ENCODE results near the gene MNX1.

DNA sequence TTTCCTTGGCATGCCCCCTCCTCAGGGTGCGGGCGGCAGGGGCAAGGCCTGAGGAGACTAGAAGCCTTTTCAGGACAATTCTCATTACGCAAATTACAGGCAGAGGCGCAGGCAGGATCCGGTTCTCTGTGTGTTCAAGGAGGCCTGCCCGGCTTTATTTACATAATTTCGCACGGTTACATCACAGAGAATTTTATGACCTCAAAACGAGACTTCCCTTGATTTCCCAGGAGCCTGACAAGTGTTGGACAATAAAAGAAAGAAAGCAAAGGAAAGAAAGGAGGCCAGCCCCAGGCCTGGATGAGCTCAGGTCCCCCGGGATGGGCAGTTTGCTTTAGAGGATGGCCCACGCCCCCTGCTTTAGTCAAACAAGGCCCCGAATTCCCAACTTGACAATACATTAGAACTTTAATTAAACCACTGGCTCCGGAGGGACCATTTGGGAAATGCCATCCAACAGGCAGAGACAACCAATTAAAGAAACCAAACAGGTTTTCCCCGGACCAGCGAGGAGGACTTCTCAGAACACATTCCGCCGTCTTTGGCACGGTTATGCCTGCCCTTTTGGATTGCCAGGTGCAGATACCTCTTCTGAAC is 2.9 kb downstream of the MNX1 start:
- TF ChIP-seq GABPA (IDR thresholded peaks at IDR 0.05; ENCODE audit: low read depth) (no peak), EGR1 (IDR thresholded peaks at IDR 0.05; ENCODE audit: borderline replicate concordance in 1 of 2, low read depth in 2 of 2, low read length in 2 of 2) (no peak), RAD21 (IDR thresholded peaks at IDR 0.05; ENCODE audit: insufficient read depth, low read depth, low read length) (no peak), CTCF (IDR thresholded peaks at IDR 0.05 in 2 of 3, conservative IDR thresholded peaks at IDR 0.05 in 1 of 3; ENCODE audit: control insufficient read depth in 2 of 3, extremely low read depth in 1 of 3, insufficient read depth in 1 of 3, low read depth in 3 of 3, low read length in 3 of 3) (no peak), POLR2A (IDR thresholded peaks at IDR 0.05; ENCODE audit: low read depth, low read length) (no peak), E4F1 (IDR thresholded peaks at IDR 0.05; ENCODE audit: borderline replicate concordance, partially characterized antibody) (no peak), ZNF274 (IDR thresholded peaks at IDR 0.05; ENCODE audit: insufficient read depth, insufficient read length) (no peak), CHD2 (IDR thresholded peaks at IDR 0.05; ENCODE audit: borderline replicate concordance, low read depth, low read length) (no peak), JUND (IDR thresholded peaks at IDR 0.05; ENCODE audit: low read depth, low read length) (no peak), IKZF1 (conservative IDR thresholded peaks at IDR 0.05) (no peak), CREM (IDR thresholded peaks at IDR 0.05; ENCODE audit: low read depth) (no peak), GATAD2B (conservative IDR thresholded peaks at IDR 0.05; ENCODE audit: low read depth) (no peak)
- TF ChIP-seq, protein P1, sequence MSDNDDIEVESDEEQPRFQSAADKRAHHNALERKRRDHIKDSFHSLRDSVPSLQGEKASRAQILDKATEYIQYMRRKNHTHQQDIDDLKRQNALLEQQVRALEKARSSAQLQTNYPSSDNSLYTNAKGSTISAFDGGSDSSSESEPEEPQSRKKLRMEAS (IDR thresholded peaks at IDR 0.05; ENCODE audit: low read depth, low read length), result no peak
- TF ChIP-seq, protein P2, sequence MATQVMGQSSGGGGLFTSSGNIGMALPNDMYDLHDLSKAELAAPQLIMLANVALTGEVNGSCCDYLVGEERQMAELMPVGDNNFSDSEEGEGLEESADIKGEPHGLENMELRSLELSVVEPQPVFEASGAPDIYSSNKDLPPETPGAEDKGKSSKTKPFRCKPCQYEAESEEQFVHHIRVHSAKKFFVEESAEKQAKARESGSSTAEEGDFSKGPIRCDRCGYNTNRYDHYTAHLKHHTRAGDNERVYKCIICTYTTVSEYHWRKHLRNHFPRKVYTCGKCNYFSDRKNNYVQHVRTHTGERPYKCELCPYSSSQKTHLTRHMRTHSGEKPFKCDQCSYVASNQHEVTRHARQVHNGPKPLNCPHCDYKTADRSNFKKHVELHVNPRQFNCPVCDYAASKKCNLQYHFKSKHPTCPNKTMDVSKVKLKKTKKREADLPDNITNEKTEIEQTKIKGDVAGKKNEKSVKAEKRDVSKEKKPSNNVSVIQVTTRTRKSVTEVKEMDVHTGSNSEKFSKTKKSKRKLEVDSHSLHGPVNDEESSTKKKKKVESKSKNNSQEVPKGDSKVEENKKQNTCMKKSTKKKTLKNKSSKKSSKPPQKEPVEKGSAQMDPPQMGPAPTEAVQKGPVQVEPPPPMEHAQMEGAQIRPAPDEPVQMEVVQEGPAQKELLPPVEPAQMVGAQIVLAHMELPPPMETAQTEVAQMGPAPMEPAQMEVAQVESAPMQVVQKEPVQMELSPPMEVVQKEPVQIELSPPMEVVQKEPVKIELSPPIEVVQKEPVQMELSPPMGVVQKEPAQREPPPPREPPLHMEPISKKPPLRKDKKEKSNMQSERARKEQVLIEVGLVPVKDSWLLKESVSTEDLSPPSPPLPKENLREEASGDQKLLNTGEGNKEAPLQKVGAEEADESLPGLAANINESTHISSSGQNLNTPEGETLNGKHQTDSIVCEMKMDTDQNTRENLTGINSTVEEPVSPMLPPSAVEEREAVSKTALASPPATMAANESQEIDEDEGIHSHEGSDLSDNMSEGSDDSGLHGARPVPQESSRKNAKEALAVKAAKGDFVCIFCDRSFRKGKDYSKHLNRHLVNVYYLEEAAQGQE (IDR thresholded peaks at IDR 0.05; ENCODE audit: low read depth, low read length), result no peak
